H9 (cell line): ENCODE measurements around the gene PHLDA3. TPM values are rescaled to one million over a fixed set of nuclear protein-coding genes. Genes with fewer than 3 reads are reported as not detected.
A peak's percentile ranks its signal among the peaks of the same experiment; 100 is the strongest.

Experiments
- DNase-seq: peaks from one replicate; pipeline ENCODE4 v3.0.0-alpha.2; 2017
- H2AFZ ChIP-seq: one replicate; pipeline ENCODE4 v1.6.1; 2013; ENCODE audit warnings: mild to moderate bottlenecking, low read length, control low read depth, moderate library complexity
- H2AK5ac ChIP-seq: 2 replicates; pipeline ENCODE4 v1.6.1; 2013; ENCODE audit warnings: low read length, control low read depth, mixed read lengths; ENCODE audit not compliant: insufficient read length
- H2BK120ac ChIP-seq: one replicate; pipeline ENCODE4 v1.6.1; 2013; ENCODE audit warnings: low read depth, mild to moderate bottlenecking, low read length, control low read depth, inconsistent platforms; ENCODE audit not compliant: poor library complexity, severe bottlenecking
- H2BK12ac ChIP-seq: 2 replicates; pipeline ENCODE4 v1.6.1; 2013; ENCODE audit warnings: low read length, control low read depth, mixed read lengths, low read depth; ENCODE audit not compliant: insufficient read length
- H2BK15ac ChIP-seq: 2 replicates; pipeline ENCODE4 v1.6.1; 2013; ENCODE audit warnings: low read depth, low read length, control low read depth
- H2BK20ac ChIP-seq: one replicate; pipeline ENCODE4 v1.6.1; 2013; ENCODE audit warnings: low read depth, mild to moderate bottlenecking, low read length, control low read depth, inconsistent platforms; ENCODE audit not compliant: poor library complexity, severe bottlenecking
- H2BK5ac ChIP-seq: 2 replicates; pipeline ENCODE4 v1.6.1; 2013; ENCODE audit warnings: low read length, control low read depth, mixed read lengths; ENCODE audit not compliant: insufficient read length
- H3K14ac ChIP-seq: 2 replicates; pipeline ENCODE4 v1.6.1; 2013; ENCODE audit warnings: low read length, control low read depth; ENCODE audit not compliant: insufficient read depth
- H3K18ac ChIP-seq: 2 replicates; pipeline ENCODE4 v1.6.1; 2013; ENCODE audit warnings: low read depth, mild to moderate bottlenecking, mixed read lengths, low read length, control low read depth; ENCODE audit not compliant: insufficient read length
- H3K23ac ChIP-seq: 2 replicates; pipeline ENCODE4 v1.6.1; 2013; ENCODE audit warnings: low read length, control low read depth, mixed read lengths, low read depth; ENCODE audit not compliant: insufficient read length
- H3K23me2 ChIP-seq: 2 replicates; pipeline ENCODE4 v1.6.1; 2013; ENCODE audit warnings: low read depth, mild to moderate bottlenecking, mixed read lengths, low read length, control low read depth; ENCODE audit not compliant: insufficient read length, poor library complexity, severe bottlenecking
- H3K27ac ChIP-seq: 2 replicates; pipeline ENCODE4 v1.5.1; 2013; ENCODE audit warnings: low read length, control low read depth, mixed read lengths, low read depth; ENCODE audit not compliant: insufficient read length
- H3K27me3 ChIP-seq: 2 replicates; pipeline ENCODE4 v1.6.1; 2013; ENCODE audit warnings: low read length, control low read depth, inconsistent platforms; ENCODE audit not compliant: insufficient read depth
- H3K4ac ChIP-seq: 2 replicates; pipeline ENCODE4 v1.6.1; 2013; ENCODE audit warnings: low read depth, mild to moderate bottlenecking, control low read depth, inconsistent platforms, low read length, moderate library complexity
- H3K4me1 ChIP-seq: 2 replicates; pipeline ENCODE4 v1.6.1; 2013; ENCODE audit warnings: low read length, control low read depth, inconsistent platforms; ENCODE audit not compliant: insufficient read depth
- H3K4me2 ChIP-seq: 2 replicates; pipeline ENCODE4 v1.6.1; 2013; ENCODE audit warnings: low read length, control low read depth, mixed read lengths; ENCODE audit not compliant: insufficient read length, insufficient read depth
- H3K56ac ChIP-seq: 2 replicates; pipeline ENCODE4 v1.6.1; 2013; ENCODE audit warnings: low read depth, mild to moderate bottlenecking, mixed read lengths, low read length, control low read depth; ENCODE audit not compliant: insufficient read length
- H3K79me1 ChIP-seq: 2 replicates; pipeline ENCODE4 v1.6.1; 2013; ENCODE audit warnings: low read depth, mild to moderate bottlenecking, moderate library complexity, low read length, control low read depth, inconsistent platforms; ENCODE audit not compliant: insufficient read depth, poor library complexity, severe bottlenecking
- H3K79me2 ChIP-seq: 2 replicates; pipeline ENCODE4 v1.6.1; 2013; ENCODE audit warnings: low read length, control low read depth, inconsistent platforms; ENCODE audit not compliant: insufficient read depth
- H3K9ac ChIP-seq: 2 replicates; pipeline ENCODE4 v1.6.1; 2013; ENCODE audit warnings: low read length, control low read depth, mixed read lengths; ENCODE audit not compliant: insufficient read length; ENCODE audit errors: extremely low read depth
- H3K9me3 ChIP-seq: one replicate; pipeline ENCODE4 v1.6.1; 2013; ENCODE audit warnings: low read depth, low read length, inconsistent platforms; ENCODE audit not compliant: control insufficient read depth
- H3T11ph ChIP-seq: one replicate; pipeline ENCODE4 v1.6.1; 2013; ENCODE audit warnings: mild to moderate bottlenecking, low read length, control low read depth, inconsistent platforms
- H4K20me1 ChIP-seq: one replicate; pipeline ENCODE4 v1.6.1; 2013; ENCODE audit not compliant: control insufficient read depth, insufficient read length, insufficient read depth
- H4K5ac ChIP-seq: 2 replicates; pipeline ENCODE4 v1.6.1; 2013; ENCODE audit warnings: low read depth, mild to moderate bottlenecking, mixed read lengths, low read length, control low read depth; ENCODE audit not compliant: insufficient read length
- H4K8ac ChIP-seq: replicated peaks from 2 replicates; pipeline ENCODE4 v1.6.1; 2013; ENCODE audit warnings: low read length, control low read depth, mixed read lengths, low read depth; ENCODE audit not compliant: insufficient read length
- H4K91ac ChIP-seq: 2 replicates; pipeline ENCODE4 v1.6.1; 2013; ENCODE audit warnings: low read depth, mild to moderate bottlenecking, moderate library complexity, mixed read lengths, low read length, control low read depth; ENCODE audit not compliant: insufficient read length
- H3K27ac Mint-ChIP-seq, 3 experiments: 2 replicates in 2 of 3; 3 replicates in 1 of 3; pipeline ENCODE4 v1.8.0; 2020 to 2021; ENCODE audit warnings: mixed read lengths in 3 of 3, mild to moderate bottlenecking in 1 of 3, moderate library complexity in 1 of 3
- H3K27me3 Mint-ChIP-seq: 2 replicates; pipeline ENCODE4 v1.8.0; 2021; ENCODE audit warnings: low read depth, mild to moderate bottlenecking, moderate library complexity, mixed read lengths
- H3K36me3 Mint-ChIP-seq, 3 experiments: 2 replicates in 2 of 3; 3 replicates in 1 of 3; pipeline ENCODE4 v1.8.0; 2020 to 2021; ENCODE audit warnings: low read depth in 3 of 3, mixed read lengths in 3 of 3; ENCODE audit not compliant: insufficient read depth in 1 of 3
- H3K4me1 Mint-ChIP-seq, 2 experiments: 2 replicates each; pipeline ENCODE4 v1.8.0; 2020; ENCODE audit warnings: mixed read lengths in 2 of 2
- H3K4me3 Mint-ChIP-seq, 2 experiments: 2 replicates in 1 of 2; 3 replicates in 1 of 2; pipeline ENCODE4 v1.8.0; 2020 to 2021; ENCODE audit warnings: mild to moderate bottlenecking in 2 of 2, mixed read lengths in 2 of 2, moderate library complexity in 1 of 2
- H3K9me3 Mint-ChIP-seq, 2 experiments: 2 replicates in 1 of 2; 3 replicates in 1 of 2; pipeline ENCODE4 v1.8.0; 2020; ENCODE audit warnings: mild to moderate bottlenecking in 2 of 2, mixed read lengths in 2 of 2, moderate library complexity in 1 of 2
- WGBS: extraction: QIAGEN DNeasy Blood & Tissue Kit; methylation state at CpG from one replicate; pipeline ENCODE4 v1.1.7; 2013; ENCODE audit warnings: missing lambda C conversion rate, low lambda C conversion rate, mixed read lengths; ENCODE audit not compliant: insufficient read length; ENCODE audit errors: extremely low coverage; 5-methylcytosine and 5-hydroxymethylcytosine counted together
- total RNA-seq: library from RNA; stranded (reverse); gene quantifications from 2 replicates; pipeline ENCODE4 v1.2.1, GENCODE V29; 2021
- TF ChIP-seq, protein P1 (sequence below): fragments of 200-600 bp; sonication (generic); conservative IDR thresholded peaks from 3 replicates; pipeline ENCODE4 v1.8.0; 2021; ENCODE audit warnings: antibody characterized with exemption, mild to moderate bottlenecking

PHLDA3 gene
- total RNA-seq, 1 experiment from 2014 or later = 53.9 TPM

- H3K27ac Mint-ChIP-seq = 0 out of 7 replicates have a peak overlapping the region, but pooled peaks of 1 of the 3 experiments have one; percentile 20
- no peak overlapping the region for H3K4me3 Mint-ChIP-seq
- H3K4me2 ChIP-seq = no peak overlapping the region
Observed at GRCh38 chr1:201502511-201502857, 33.5 kb upstream of the PHLDA3 start.

More at GRCh38 chr1:201502511-201502857, 33.5 kb upstream of the PHLDA3 start:
- Histone ChIP-seq H3T11ph (no peak overlapping the region), H2BK5ac (no peak overlapping the region), H2AFZ (no peak overlapping the region), H2BK120ac (no peak overlapping the region), H4K20me1 (no peaks in the 10 kb centered on the region), H3K23me2 (peaks cover 8% of the 10 kb centered on the region), H2BK12ac (no peak overlapping the region), H4K91ac (no peak overlapping the region), H3K27ac (no peak overlapping the region), H3K56ac (no peak overlapping the region), H4K5ac (no peak overlapping the region), H3K9me3 (no peaks in the 10 kb centered on the region), H3K79me2 (no peaks in the 10 kb centered on the region), H3K4ac (no peak overlapping the region), H2AK5ac (no peak overlapping the region), H3K23ac (no peak overlapping the region), H3K79me1 (no peaks in the 10 kb centered on the region), H2BK20ac (no peak overlapping the region), H3K4me1 (peaks cover 8% of the 10 kb centered on the region), H3K18ac (peak overlapping the region; percentile 74), H3K14ac (peak overlapping the region; percentile 44; the same call in 1 of the 2 replicates), H3K9ac (no peak overlapping the region), H3K27me3 (no peaks in the 10 kb centered on the region; the same call in 1 of the 2 replicates), H2BK15ac (no peak overlapping the region), H4K8ac (no peak overlapping the region)
- Mint-ChIP-seq H3K36me3 (no peaks in the 10 kb centered on the region), H3K4me1 (peaks cover 41 to 58% of the 10 kb centered on the region in 2 experiments), H3K9me3 (no peaks in the 10 kb centered on the region), H3K27me3 (peaks cover 2% of the 10 kb centered on the region)
- no CpG with 5 or more reads among the region's 3 CpGs for WGBS
- no peak for DNase-seq
- TF ChIP-seq, protein P1, sequence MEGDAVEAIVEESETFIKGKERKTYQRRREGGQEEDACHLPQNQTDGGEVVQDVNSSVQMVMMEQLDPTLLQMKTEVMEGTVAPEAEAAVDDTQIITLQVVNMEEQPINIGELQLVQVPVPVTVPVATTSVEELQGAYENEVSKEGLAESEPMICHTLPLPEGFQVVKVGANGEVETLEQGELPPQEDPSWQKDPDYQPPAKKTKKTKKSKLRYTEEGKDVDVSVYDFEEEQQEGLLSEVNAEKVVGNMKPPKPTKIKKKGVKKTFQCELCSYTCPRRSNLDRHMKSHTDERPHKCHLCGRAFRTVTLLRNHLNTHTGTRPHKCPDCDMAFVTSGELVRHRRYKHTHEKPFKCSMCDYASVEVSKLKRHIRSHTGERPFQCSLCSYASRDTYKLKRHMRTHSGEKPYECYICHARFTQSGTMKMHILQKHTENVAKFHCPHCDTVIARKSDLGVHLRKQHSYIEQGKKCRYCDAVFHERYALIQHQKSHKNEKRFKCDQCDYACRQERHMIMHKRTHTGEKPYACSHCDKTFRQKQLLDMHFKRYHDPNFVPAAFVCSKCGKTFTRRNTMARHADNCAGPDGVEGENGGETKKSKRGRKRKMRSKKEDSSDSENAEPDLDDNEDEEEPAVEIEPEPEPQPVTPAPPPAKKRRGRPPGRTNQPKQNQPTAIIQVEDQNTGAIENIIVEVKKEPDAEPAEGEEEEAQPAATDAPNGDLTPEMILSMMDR = no peak
